ENCODE results near the gene TCIRG1. TPM values are rescaled to one million over a fixed set of nuclear protein-coding genes. Genes with fewer than 3 reads are reported as not detected.
"Not testable (repeated sequence)": the region's sequence is repeated elsewhere in the genome, so short reads cannot be mapped to it uniquely, and the experiment has no call there.

Gene TCIRG1, protein sequence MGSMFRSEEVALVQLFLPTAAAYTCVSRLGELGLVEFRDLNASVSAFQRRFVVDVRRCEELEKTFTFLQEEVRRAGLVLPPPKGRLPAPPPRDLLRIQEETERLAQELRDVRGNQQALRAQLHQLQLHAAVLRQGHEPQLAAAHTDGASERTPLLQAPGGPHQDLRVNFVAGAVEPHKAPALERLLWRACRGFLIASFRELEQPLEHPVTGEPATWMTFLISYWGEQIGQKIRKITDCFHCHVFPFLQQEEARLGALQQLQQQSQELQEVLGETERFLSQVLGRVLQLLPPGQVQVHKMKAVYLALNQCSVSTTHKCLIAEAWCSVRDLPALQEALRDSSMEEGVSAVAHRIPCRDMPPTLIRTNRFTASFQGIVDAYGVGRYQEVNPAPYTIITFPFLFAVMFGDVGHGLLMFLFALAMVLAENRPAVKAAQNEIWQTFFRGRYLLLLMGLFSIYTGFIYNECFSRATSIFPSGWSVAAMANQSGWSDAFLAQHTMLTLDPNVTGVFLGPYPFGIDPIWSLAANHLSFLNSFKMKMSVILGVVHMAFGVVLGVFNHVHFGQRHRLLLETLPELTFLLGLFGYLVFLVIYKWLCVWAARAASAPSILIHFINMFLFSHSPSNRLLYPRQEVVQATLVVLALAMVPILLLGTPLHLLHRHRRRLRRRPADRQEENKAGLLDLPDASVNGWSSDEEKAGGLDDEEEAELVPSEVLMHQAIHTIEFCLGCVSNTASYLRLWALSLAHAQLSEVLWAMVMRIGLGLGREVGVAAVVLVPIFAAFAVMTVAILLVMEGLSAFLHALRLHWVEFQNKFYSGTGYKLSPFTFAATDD
- total RNA-seq (61.0 and 77.4 TPM in 2 replicates), polyA plus RNA-seq (125 and 199 TPM in 2 replicates)

DNA sequence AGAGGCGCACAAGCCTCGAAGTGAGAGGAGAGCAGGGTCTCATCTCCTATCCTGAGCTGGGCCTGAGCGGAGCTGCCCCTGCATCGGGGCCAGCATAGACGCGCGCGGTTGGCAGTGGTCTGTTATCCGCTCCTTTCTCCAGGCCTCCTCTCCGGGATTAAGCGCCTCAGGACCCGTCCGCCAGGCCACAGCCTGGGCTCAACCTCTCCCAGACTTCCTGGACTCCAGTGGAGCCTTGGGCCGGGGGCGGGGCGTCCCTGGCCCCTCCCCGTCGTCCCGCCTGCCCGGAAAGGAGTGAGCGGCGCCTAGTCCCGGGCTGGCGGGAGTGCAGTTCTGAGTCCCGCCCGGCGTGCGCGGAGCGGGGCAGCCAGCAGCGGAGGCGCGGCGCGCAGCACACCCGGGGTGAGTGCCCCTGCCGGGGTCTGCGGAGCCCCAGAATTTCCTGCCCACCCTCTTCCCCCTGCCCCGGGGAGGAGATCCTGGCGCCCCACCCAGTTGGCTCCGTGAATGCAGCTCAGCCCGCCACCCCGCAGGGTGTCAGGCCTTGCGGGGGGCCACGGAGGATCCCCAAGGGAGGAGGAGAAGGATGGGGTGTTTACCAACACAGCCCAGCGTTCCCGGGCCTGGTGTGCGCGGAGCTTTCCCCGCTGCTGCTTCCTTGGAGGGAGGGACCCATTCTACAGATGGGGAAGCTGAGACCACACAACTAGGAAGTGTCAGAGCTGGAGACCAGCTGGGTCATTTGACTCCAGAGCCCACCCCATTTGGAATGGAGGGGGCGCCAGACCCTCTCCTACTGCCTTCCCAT lies at the start of gene TCIRG1:
Gene TCIRG1, plus strand, starts transcription at position 308 of the 808 bp plus-strand sequence. CDS start 2,247 bp downstream, outside the sequence.
- DNase-seq (ENCODE audit: low spot score), result peak; percentile 88
- Histone ChIP-seq H3K4me3 (peak within 1 kb of the TSS; percentile 42), H3K36me3 (replicated peaks; ENCODE audit: insufficient read depth, low read depth) (no peaks in the 10 kb centered on the region), H3K9me3 (ENCODE audit: low read depth) (no peaks in the 10 kb centered on the region), H3K9me2 (replicated peaks; ENCODE audit: insufficient read depth) (no peaks in the 10 kb centered on the region), H3K79me2 (peaks cover 7% of the 10 kb centered on the region), H2AFZ (peak within 1 kb of the TSS; percentile 19), H3K4me1 (ENCODE audit: insufficient read depth) (peaks cover 27% of the 10 kb centered on the region), H3K27ac (peak within 1 kb of the TSS; percentile 34), H3K27me3 (no peaks in the 10 kb centered on the region), H4K20me1 (ENCODE audit: insufficient read depth, poor library complexity, severe bottlenecking) (no peaks in the 10 kb centered on the region), H3K4me2 (peak within 1 kb of the TSS; percentile 84)
- TF ChIP-seq, protein P1, sequence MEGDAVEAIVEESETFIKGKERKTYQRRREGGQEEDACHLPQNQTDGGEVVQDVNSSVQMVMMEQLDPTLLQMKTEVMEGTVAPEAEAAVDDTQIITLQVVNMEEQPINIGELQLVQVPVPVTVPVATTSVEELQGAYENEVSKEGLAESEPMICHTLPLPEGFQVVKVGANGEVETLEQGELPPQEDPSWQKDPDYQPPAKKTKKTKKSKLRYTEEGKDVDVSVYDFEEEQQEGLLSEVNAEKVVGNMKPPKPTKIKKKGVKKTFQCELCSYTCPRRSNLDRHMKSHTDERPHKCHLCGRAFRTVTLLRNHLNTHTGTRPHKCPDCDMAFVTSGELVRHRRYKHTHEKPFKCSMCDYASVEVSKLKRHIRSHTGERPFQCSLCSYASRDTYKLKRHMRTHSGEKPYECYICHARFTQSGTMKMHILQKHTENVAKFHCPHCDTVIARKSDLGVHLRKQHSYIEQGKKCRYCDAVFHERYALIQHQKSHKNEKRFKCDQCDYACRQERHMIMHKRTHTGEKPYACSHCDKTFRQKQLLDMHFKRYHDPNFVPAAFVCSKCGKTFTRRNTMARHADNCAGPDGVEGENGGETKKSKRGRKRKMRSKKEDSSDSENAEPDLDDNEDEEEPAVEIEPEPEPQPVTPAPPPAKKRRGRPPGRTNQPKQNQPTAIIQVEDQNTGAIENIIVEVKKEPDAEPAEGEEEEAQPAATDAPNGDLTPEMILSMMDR (IDR thresholded peaks at IDR 0.05; ENCODE audit: poor library complexity), result no peak
- TF ChIP-seq EZH2 (IDR thresholded peaks at IDR 0.05; ENCODE audit: borderline replicate concordance), result no peak
- no peak for TF ChIP-seq EZH2phosphoT487 (IDR thresholded peaks at IDR 0.05; ENCODE audit: low read depth, severe bottlenecking, unreplicated experiment)
- 15% methylated on average over 45 of the region's 51 CpGs for WGBS (ENCODE audit: low lambda C conversion rate, missing lambda C conversion rate)

DNA sequence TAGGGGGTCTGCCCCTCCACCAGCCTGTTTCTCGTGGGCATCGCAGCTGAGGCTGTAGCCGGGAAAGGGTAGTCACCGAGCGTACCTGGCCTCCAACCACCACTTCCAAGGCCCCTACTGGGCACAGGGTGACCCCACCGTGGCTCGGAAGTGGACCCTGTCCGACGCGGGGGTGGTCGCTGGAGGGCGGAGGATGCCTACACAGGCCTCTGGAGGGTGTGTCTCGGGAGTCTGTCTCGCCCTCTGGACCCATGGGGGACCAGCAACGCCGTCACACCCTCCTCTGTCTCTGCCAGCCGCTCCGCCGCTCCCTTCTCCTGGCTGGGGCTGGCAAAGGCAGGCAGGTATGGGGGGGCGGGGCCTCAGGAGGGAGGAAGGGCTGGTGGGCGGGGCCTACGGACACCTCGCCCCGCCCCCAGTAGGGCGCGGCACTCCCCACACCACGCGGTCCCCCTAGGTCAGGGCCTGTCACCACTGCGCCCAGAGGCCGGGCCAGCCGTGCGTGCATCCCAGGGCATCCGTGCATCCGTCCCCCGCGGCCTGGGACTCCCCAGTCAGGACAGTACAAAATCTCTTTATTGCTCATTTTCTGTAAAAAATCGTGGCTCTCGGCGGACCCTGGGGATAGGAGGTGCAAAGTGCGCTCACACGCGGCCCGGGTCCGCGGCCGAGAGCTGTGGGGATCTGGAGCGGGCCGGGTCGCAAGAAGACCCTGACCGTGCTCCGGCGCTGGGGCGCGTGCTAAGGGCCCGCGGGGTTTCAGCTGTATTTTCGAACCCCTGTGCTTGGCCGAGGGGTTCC lies 48.1 kb upstream of the TCIRG1 start:
- H3K79me2 ChIP-seq; H3K4me1 ChIP-seq (ENCODE audit: insufficient read depth); H3K27me3 ChIP-seq; H3K36me3 ChIP-seq (replicated peaks; ENCODE audit: insufficient read depth, low read depth); H3K27ac ChIP-seq; H3K9me3 ChIP-seq (ENCODE audit: low read depth); H2AFZ ChIP-seq; H3K9me2 ChIP-seq (replicated peaks; ENCODE audit: insufficient read depth); H3K4me3 ChIP-seq; H4K20me1 ChIP-seq (ENCODE audit: insufficient read depth, poor library complexity, severe bottlenecking): not testable (repeated sequence)
- DNase-seq (ENCODE audit: low spot score), result peak; percentile 51
- peak overlapping the region; percentile 66 for H3K4me2 ChIP-seq
- 22% methylated on average over 40 of the region's 58 CpGs for WGBS (ENCODE audit: low lambda C conversion rate, missing lambda C conversion rate)

DNA sequence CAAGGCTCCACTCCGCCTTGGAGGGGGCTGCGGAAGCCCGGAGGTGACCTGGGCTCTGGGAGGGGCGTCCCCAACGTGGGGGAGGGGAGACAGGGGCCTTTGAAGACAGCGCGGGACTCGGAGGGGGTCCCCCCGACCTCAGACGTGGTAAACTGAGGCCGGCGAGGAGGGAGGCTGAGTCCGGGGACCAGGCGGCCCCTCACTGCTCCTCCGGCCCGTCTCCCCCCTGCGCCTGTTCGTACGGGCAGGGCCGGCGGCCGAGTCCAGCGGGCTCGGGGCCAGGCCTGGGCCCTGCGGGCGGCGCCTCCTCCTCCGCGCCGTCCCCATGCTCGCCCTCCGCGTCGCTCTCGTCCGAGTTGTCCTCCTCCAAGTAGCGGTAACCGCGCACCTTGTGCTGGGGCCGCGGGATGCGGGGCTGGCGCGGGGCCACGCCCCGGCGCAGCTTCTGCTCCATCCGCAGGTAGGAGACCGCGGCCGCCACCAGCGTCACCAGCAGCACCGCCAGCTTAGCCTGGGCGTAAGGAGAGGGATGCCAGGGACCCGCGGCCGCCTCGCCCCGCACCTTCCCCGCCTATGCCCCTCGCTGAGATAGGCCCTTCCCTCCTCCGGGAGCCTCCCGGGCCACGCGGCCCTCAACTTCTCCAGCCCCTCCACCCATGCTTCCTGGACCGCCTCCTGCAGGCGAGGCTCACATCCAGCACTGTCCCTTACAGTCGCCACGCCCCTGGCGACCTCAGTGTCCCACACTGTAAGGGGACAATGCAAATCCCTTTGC lies 47.3 kb upstream of the TCIRG1 start:
- 10% methylated on average over 40 of the region's 70 CpGs for WGBS (ENCODE audit: low lambda C conversion rate, missing lambda C conversion rate)
- H3K27ac ChIP-seq; H3K36me3 ChIP-seq (replicated peaks; ENCODE audit: insufficient read depth, low read depth); H3K4me3 ChIP-seq; H3K9me2 ChIP-seq (replicated peaks; ENCODE audit: insufficient read depth); H3K4me1 ChIP-seq (ENCODE audit: insufficient read depth); H3K79me2 ChIP-seq; H3K9me3 ChIP-seq (ENCODE audit: low read depth); H3K27me3 ChIP-seq; DNase-seq (ENCODE audit: low spot score); H4K20me1 ChIP-seq (ENCODE audit: insufficient read depth, poor library complexity, severe bottlenecking); H2AFZ ChIP-seq: not testable (repeated sequence)
- H3K4me2 ChIP-seq, result peak overlapping the region; percentile 66

Data from hepatocyte (in vitro differentiated cells).